ENCODE measurements around the gene TXNL4B. TPM values are rescaled to one million over a fixed set of nuclear protein-coding genes. Genes with fewer than 3 reads are reported as not detected.

The TXNL4B gene
- total RNA-seq = 10 to 100 TPM in 4 of 9 donors, 1 to 10 TPM in 5; 3.8 to 18.3 (median 9.5) TPM
- polyA plus RNA-seq = 10 to 100 TPM in 2 of 3 donors, 1 to 10 TPM in 1; 6.4 to 14.3 (median 10.5) TPM
- long read RNA-seq, donor 1, partial matches to known transcripts = 31 of 34 reads
- long read RNA-seq, donor 1, other reads (novel, unspliced or antisense) = 0 of 34 reads
- long read RNA-seq, donor 2, partial matches to known transcripts = 0 of 2 reads
- long read RNA-seq, donor 2, other reads (novel, unspliced or antisense) = 0 of 2 reads
- long read RNA-seq, donor 3, transcript TXNL4B-201 (4 exons, 2,556 nt) = major isoform, 5 of 5 reads
- long read RNA-seq, donor 3, partial matches to known transcripts = 0 of 5 reads
- long read RNA-seq, donor 3, other reads (novel, unspliced or antisense) = 0 of 5 reads
- long read RNA-seq, donor 4, partial matches to known transcripts = 0 of 1 reads
- long read RNA-seq, donor 4, other reads (novel, unspliced or antisense) = 0 of 1 reads
- long read RNA-seq, donor 5, transcript TXNL4B-201 (4 exons, 2,556 nt) = major isoform, 9 of 12 reads
- long read RNA-seq, donor 5, partial matches to known transcripts = 1 of 12 reads
- long read RNA-seq, donor 5, other reads (novel, unspliced or antisense) = 2 of 12 reads
- long read RNA-seq, donor 6, partial matches to known transcripts = 0 of 5 reads
- long read RNA-seq, donor 6, other reads (novel, unspliced or antisense) = 1 of 5 reads
- long read RNA-seq, donor 7, partial matches to known transcripts = 0 of 3 reads
- long read RNA-seq, donor 7, other reads (novel, unspliced or antisense) = 0 of 3 reads
- long read RNA-seq, donor 8, partial matches to known transcripts = 0 of 4 reads
- long read RNA-seq, donor 8, other reads (novel, unspliced or antisense) = 0 of 4 reads
- long read RNA-seq, donor 9, transcript TXNL4B-201 (4 exons, 2,556 nt) = major isoform, 8 of 8 reads
- long read RNA-seq, donor 9, partial matches to known transcripts = 0 of 8 reads
- long read RNA-seq, donor 9, other reads (novel, unspliced or antisense) = 0 of 8 reads
- long read RNA-seq, donor 10, partial matches to known transcripts = 32 of 41 reads
- long read RNA-seq, donor 10, other reads (novel, unspliced or antisense) = 8 of 41 reads

- H3K36me3 ChIP-seq (replicated peaks in 1 of 2) = peaks cover 0 to 48% of the 10 kb centered on the region in 2 donors
- H3K9me3 ChIP-seq (replicated peaks in 1 of 3) = no peaks in the 10 kb centered on the region
- peak; percentile 87 to 97 for TF ChIP-seq POLR2A (IDR thresholded peaks at IDR 0.05)
- TF ChIP-seq, protein P1, sequence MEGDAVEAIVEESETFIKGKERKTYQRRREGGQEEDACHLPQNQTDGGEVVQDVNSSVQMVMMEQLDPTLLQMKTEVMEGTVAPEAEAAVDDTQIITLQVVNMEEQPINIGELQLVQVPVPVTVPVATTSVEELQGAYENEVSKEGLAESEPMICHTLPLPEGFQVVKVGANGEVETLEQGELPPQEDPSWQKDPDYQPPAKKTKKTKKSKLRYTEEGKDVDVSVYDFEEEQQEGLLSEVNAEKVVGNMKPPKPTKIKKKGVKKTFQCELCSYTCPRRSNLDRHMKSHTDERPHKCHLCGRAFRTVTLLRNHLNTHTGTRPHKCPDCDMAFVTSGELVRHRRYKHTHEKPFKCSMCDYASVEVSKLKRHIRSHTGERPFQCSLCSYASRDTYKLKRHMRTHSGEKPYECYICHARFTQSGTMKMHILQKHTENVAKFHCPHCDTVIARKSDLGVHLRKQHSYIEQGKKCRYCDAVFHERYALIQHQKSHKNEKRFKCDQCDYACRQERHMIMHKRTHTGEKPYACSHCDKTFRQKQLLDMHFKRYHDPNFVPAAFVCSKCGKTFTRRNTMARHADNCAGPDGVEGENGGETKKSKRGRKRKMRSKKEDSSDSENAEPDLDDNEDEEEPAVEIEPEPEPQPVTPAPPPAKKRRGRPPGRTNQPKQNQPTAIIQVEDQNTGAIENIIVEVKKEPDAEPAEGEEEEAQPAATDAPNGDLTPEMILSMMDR (IDR thresholded peaks at IDR 0.05) = no peak
- 0 to 1% (median 0%) methylated on average over 8 to 43 of the region's 43 CpGs for WGBS, 4 donors
- peak within 1 kb of the TSS; percentile 29 to 94 (median 79) for H3K27ac ChIP-seq
- peak within 1 kb of the TSS; percentile 76 to 93 (median 85) for H3K4me3 ChIP-seq
- intact Hi-C loops (cut with DNase I) = loop anchor here in 1 of 2 donors (5.0 kb wide), 1 partner anchor 81 kb away; no protein-coding TSS in a partner anchor
- no peaks in the 10 kb centered on the region for H3K27me3 ChIP-seq
- H3K4me1 ChIP-seq (replicated peaks in 1 of 2) = peaks cover 17 to 32% of the 10 kb centered on the region in 2 donors
- DNase-seq = peak; percentile 93 to 99 (median 97)
Measured at GRCh38 chr16:72093448-72094265, at the start of gene TXNL4B, which contains the start of gene DHX38. Gene TXNL4B, minus strand, starts transcription at chr16:72093620. Its CDS starts 2,871 bp downstream, at chr16:72090749. Gene DHX38, plus strand, starts transcription at chr16:72093847. Its CDS starts 2,311 bp downstream, at chr16:72096158.

GRCh38 chr16:72142476-72142875 lies 49.1 kb upstream of the TXNL4B start:
- H3K4me1 ChIP-seq (replicated peaks in 1 of 2) = no peaks in the 10 kb centered on the region
- no peaks in the 10 kb centered on the region for H3K9me3 ChIP-seq (replicated peaks in 1 of 3)
- H3K27me3 ChIP-seq = no peaks in the 10 kb centered on the region
- H3K4me3 ChIP-seq = no peak overlapping the region
- TF ChIP-seq, protein P1 (IDR thresholded peaks at IDR 0.05) = no peak
- H3K27ac ChIP-seq = no peak overlapping the region
- H3K36me3 ChIP-seq (replicated peaks in 1 of 2) = no peaks in the 10 kb centered on the region
- intact Hi-C loops (cut with DNase I) = no loop called here
- WGBS, 4 donors = 67 to 81% (median 75%) methylated on average over 1 of the region's 1 CpG
- no peak for DNase-seq

- 94 to 95% (median 95%) methylated on average over 2 of the region's 2 CpGs for WGBS, 4 donors
- TF ChIP-seq, protein P1 (IDR thresholded peaks at IDR 0.05) = no peak
- TF ChIP-seq POLR2A (IDR thresholded peaks at IDR 0.05) = no peak
- Histone ChIP-seq H3K4me1 (replicated peaks in 1 of 2) (no peaks in the 10 kb centered on the region), H3K27me3 (no peaks in the 10 kb centered on the region), H3K36me3 (replicated peaks in 1 of 2) (no peaks in the 10 kb centered on the region), H3K27ac (no peak overlapping the region), H3K9me3 (replicated peaks in 1 of 3) (no peaks in the 10 kb centered on the region), H3K4me3 (no peak overlapping the region)
- intact Hi-C loops (cut with DNase I) = no loop called here
- no peak for DNase-seq
Measured at GRCh38 chr16:72139908-72140307, 46.5 kb upstream of the TXNL4B start.
